ENCODE results near the gene AAGAB. TPM values are rescaled to one million over a fixed set of nuclear protein-coding genes. Genes with fewer than 3 reads are reported as not detected.

The AAGAB gene
- total and polyA plus RNA-seq, 4 donors = 16.4 to 24.5 (median 21.2) TPM

DNA sequence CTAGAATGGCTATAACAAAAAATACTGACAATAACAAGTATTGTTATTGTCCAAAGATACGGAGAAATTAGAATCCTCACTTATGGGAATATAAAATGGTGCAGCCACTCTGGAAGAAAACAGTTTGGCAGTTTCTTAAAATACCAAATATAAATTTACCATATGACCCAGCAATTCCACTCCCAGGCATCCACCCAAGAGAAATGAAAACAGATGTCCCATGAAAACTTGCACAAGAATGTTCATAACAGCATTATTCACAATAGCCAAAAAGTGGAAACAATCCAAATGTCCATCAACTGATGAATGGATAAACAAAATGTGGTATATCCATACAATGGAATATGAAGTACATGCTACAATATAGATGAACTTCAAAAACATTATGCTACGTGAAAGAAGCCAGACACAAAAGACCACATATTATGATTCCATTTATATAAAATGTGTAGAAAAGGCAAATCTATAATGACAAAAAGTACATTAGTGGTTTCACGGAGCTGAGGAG lies 9.4 kb downstream of the AAGAB start:
- intact Hi-C loops (cut with DNase I) = no loop called here
- Histone ChIP-seq H3K4me1 (ENCODE audit: control insufficient read depth in 1 of 2, insufficient read depth in 2 of 2, low read length in 2 of 2) (peaks cover 0 to 4% of the 10 kb centered on the region in 2 donors), H3K9me3 (ENCODE audit: control insufficient read depth, low read length) (no peaks in the 10 kb centered on the region), H3K36me3 (ENCODE audit: control insufficient read depth in 1 of 2, insufficient read depth in 2 of 2, low read length in 1 of 2) (no peaks in the 10 kb centered on the region), H3K27ac (ENCODE audit: low read depth in 1 of 2, low read length in 2 of 2) (no peak overlapping the region), H3K27me3 (ENCODE audit: control insufficient read depth in 1 of 2, insufficient read depth in 2 of 2, low read length in 1 of 2) (no peaks in the 10 kb centered on the region), H3K4me3 (ENCODE audit: low read length in 2 of 2) (no peak overlapping the region)
- 84 to 90% methylated on average over 3 of the region's 3 CpGs for WGBS, 2 donors
- no peak for DNase-seq
- no peak for ATAC-seq (ENCODE audit: low FRiP score)

- Histone ChIP-seq H3K36me3 (ENCODE audit: control insufficient read depth in 1 of 2, insufficient read depth in 2 of 2, low read length in 1 of 2) (no peaks in the 10 kb centered on the region), H3K27ac (ENCODE audit: low read depth in 1 of 2, low read length in 2 of 2) (no peak overlapping the region), H3K4me1 (ENCODE audit: control insufficient read depth in 1 of 2, insufficient read depth in 2 of 2, low read length in 2 of 2) (peaks cover 0 to 4% of the 10 kb centered on the region in 2 donors), H3K4me3 (ENCODE audit: low read length in 2 of 2) (no peak overlapping the region), H3K9me3 (ENCODE audit: control insufficient read depth, low read length) (no peaks in the 10 kb centered on the region), H3K27me3 (ENCODE audit: control insufficient read depth in 1 of 2, insufficient read depth in 2 of 2, low read length in 1 of 2) (no peaks in the 10 kb centered on the region)
- intact Hi-C loops (cut with DNase I) = no loop called here
- WGBS, 2 donors = 79 to 85% methylated on average over 3 of the region's 3 CpGs
- ATAC-seq (ENCODE audit: low FRiP score) (no peak), DNase-seq (no peak)
Observed at GRCh38 chr15:67242708-67243111, 11.8 kb downstream of the AAGAB start.

DNA sequence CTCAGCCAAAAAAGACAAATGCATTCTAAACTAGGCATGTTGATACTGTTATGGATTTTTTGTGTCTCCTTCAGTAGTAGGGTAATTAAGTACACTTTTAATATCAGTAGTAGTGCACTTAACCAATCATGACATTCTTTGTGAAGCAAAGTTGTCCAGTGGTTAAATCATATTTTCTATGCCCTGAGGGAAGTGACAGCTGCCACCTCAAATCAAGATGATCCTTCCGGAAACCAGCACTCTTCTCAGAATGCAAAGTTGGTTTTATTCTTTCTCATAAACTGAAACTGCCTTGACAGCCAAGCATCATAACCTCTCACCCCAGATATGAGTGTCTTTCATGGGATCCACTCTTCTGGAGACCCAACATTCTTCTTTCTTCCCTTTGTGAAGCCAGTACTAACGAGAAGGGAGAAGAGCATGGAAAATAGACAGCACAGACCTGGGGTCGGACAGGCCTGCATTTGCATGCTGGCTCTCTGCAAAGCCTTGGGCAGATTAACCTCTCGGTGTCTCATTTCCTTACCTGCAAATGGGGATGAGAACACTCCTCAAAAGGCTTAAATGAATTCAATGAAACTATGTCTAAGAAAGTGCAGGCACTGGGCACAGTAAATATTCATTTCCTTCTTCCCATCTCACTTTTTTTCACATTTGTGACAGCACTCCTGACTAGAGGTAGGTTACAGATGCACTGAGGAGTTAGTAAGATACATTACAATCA lies 13.2 kb downstream of the AAGAB start:
- H3K36me3 ChIP-seq (ENCODE audit: control insufficient read depth in 1 of 2, insufficient read depth in 2 of 2, low read length in 1 of 2) = no peaks in the 10 kb centered on the region
- H3K27me3 ChIP-seq (ENCODE audit: control insufficient read depth in 1 of 2, insufficient read depth in 2 of 2, low read length in 1 of 2) = no peaks in the 10 kb centered on the region
- DNase-seq = no peak
- intact Hi-C loops (cut with DNase I) = no loop called here
- H3K4me3 ChIP-seq (ENCODE audit: low read length in 2 of 2) = no peak overlapping the region
- no peaks in the 10 kb centered on the region for H3K9me3 ChIP-seq (ENCODE audit: control insufficient read depth, low read length)
- 93 to 96% methylated on average over 4 of the region's 4 CpGs for WGBS, 2 donors
- no peak for ATAC-seq (ENCODE audit: low FRiP score)
- H3K27ac ChIP-seq (ENCODE audit: low read depth in 1 of 2, low read length in 2 of 2) = no peak overlapping the region
- H3K4me1 ChIP-seq (ENCODE audit: control insufficient read depth in 1 of 2, insufficient read depth in 2 of 2, low read length in 2 of 2) = peaks cover 0 to 4% of the 10 kb centered on the region in 2 donors

DNA sequence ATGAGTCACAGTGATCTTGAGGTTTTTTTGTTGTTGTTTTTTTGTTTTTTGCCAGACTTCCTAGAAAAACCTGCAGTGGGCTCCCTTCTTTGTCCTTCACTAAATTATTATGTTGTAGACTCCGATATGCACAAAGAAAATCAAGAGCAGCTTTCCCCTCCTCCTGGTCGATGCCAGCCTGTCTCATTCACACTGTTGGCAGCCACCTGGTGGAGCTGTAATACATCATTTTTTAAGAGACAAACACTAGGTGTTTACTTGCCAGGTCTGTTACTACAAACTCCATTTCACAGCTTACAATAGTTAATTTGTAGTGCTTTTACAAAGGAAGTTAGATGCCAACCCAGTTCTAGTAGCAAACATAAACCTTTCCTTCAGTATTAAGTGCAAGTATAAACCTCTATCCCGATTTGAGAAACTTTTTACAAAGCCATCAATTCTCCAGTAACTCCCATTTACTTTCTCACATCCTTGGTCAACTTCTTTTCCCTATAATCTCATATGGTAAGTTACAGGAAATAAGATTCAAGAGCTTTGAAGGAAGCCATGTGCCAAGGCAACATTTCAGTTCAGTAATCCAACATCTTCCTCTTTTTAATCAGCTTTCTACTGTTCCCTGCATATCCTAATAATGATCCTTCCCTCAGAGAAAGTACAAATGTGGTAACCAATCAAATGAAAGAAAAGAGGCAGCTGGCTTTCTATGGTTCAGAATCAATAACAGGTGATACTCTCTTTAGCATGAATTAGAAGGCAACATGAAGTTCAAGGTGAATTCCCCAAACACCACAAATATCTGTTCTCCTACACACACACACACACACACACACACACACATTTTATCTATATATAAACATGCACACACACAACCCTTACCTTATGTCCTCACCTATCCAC lies 14.0 kb downstream of the AAGAB start:
- H3K4me3 ChIP-seq (ENCODE audit: low read length in 2 of 2) = no peak overlapping the region
- no peak overlapping the region for H3K27ac ChIP-seq (ENCODE audit: low read depth in 1 of 2, low read length in 2 of 2)
- WGBS, 2 donors = 54 to 57% methylated on average over 3 of the region's 3 CpGs
- H3K36me3 ChIP-seq (ENCODE audit: control insufficient read depth in 1 of 2, insufficient read depth in 2 of 2, low read length in 1 of 2) = peaks cover 0 to under 1% of the 10 kb centered on the region in 2 donors
- DNase-seq = no peak
- H3K4me1 ChIP-seq (ENCODE audit: control insufficient read depth in 1 of 2, insufficient read depth in 2 of 2, low read length in 2 of 2) = peaks cover 0 to 4% of the 10 kb centered on the region in 2 donors
- intact Hi-C loops (cut with DNase I) = no loop called here
- no peak for ATAC-seq (ENCODE audit: low FRiP score)
- no peaks in the 10 kb centered on the region for H3K27me3 ChIP-seq (ENCODE audit: control insufficient read depth in 1 of 2, insufficient read depth in 2 of 2, low read length in 1 of 2)
- H3K9me3 ChIP-seq (ENCODE audit: control insufficient read depth, low read length) = no peaks in the 10 kb centered on the region

DNA sequence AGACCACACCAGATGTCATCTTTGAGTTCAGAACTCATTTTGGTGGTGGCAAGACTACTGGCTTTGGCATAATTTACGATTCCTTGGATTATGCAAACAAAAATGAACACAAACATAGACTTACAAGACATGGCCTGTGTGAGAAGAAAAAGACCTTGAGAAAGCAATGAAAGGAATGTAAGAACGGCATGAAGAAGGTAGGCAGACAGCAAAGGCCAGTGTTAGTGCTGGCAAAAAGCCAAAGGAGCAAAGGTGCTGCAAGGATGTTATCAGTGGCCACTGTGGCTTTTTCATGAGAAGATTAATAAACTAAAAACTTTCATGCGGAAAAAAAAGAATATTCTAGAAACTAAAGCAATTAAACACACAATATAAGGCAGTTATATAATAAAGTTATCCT lies 21.9 kb downstream of the AAGAB start:
- WGBS, 2 donors = 79 to 81% methylated on average over 3 of the region's 3 CpGs
- no peaks in the 10 kb centered on the region for H3K27me3 ChIP-seq (ENCODE audit: control insufficient read depth in 1 of 2, insufficient read depth in 2 of 2, low read length in 1 of 2)
- DNase-seq = no peak
- H3K4me3 ChIP-seq (ENCODE audit: low read length in 2 of 2) = no peak overlapping the region
- H3K36me3 ChIP-seq (ENCODE audit: control insufficient read depth in 1 of 2, insufficient read depth in 2 of 2, low read length in 1 of 2) = peaks cover 2 to 11% of the 10 kb centered on the region in 2 donors
- no peaks in the 10 kb centered on the region for H3K9me3 ChIP-seq (ENCODE audit: control insufficient read depth, low read length)
- ATAC-seq (ENCODE audit: low FRiP score) = no peak
- H3K4me1 ChIP-seq (ENCODE audit: control insufficient read depth in 1 of 2, insufficient read depth in 2 of 2, low read length in 2 of 2) = no peaks in the 10 kb centered on the region
- H3K27ac ChIP-seq (ENCODE audit: low read depth in 1 of 2, low read length in 2 of 2) = no peak overlapping the region
- intact Hi-C loops (cut with DNase I) = no loop called here

DNA sequence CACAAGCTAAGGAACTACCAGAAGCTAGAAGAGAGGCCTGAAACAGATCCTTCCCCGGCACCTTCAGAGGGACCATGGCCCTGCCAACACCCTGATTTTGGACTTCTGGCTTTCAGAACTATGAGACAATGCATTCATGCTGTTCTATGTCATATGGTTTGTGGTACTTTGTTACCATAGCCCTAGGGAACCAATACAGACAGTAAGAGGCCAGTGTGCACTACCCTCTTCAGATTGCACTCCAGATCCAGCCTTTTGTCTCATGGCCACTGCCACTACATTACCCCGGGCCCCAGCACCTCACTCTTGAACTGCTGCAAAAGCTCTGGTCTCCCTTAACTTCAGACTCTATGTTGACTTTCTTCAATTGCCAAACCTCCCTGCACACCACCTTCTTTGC lies 24.0 kb downstream of the AAGAB start:
- Histone ChIP-seq H3K27me3 (ENCODE audit: control insufficient read depth in 1 of 2, insufficient read depth in 2 of 2, low read length in 1 of 2) (no peaks in the 10 kb centered on the region), H3K4me1 (ENCODE audit: control insufficient read depth in 1 of 2, insufficient read depth in 2 of 2, low read length in 2 of 2) (no peaks in the 10 kb centered on the region), H3K4me3 (ENCODE audit: low read length in 2 of 2) (no peak overlapping the region), H3K9me3 (ENCODE audit: control insufficient read depth, low read length) (no peaks in the 10 kb centered on the region), H3K36me3 (ENCODE audit: control insufficient read depth in 1 of 2, insufficient read depth in 2 of 2, low read length in 1 of 2) (peaks cover 2 to 11% of the 10 kb centered on the region in 2 donors), H3K27ac (ENCODE audit: low read depth in 1 of 2, low read length in 2 of 2) (no peak overlapping the region)
- DNase-seq (no peak), ATAC-seq (ENCODE audit: low FRiP score) (no peak)
- 96 to 98% methylated on average over 2 of the region's 2 CpGs for WGBS, 2 donors
- intact Hi-C loops (cut with DNase I) = no loop called here

DNA sequence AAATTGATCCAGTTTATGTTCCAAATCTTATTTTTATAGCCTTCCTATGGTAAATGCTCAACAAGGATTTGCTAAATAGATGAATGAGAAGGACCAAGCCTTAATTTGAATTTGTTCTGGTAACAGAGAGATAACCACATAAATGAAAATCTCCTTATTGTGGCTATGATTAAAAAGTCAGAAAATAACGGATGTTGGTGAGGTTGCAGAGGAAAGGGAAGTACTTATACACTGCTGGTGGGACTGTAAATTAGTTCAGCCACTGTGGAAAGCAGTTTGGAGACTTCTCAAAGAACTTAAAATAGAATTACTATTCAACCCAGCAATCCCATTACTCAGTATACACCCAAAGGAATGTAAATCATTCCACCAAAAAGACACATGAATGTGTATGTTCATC lies 26.2 kb downstream of the AAGAB start:
- DNase-seq (no peak), ATAC-seq (ENCODE audit: low FRiP score) (no peak)
- Histone ChIP-seq H3K4me1 (ENCODE audit: control insufficient read depth in 1 of 2, insufficient read depth in 2 of 2, low read length in 2 of 2) (no peaks in the 10 kb centered on the region), H3K4me3 (ENCODE audit: low read length in 2 of 2) (no peak overlapping the region), H3K27me3 (ENCODE audit: control insufficient read depth in 1 of 2, insufficient read depth in 2 of 2, low read length in 1 of 2) (no peaks in the 10 kb centered on the region), H3K9me3 (ENCODE audit: control insufficient read depth, low read length) (no peaks in the 10 kb centered on the region), H3K36me3 (ENCODE audit: control insufficient read depth in 1 of 2, insufficient read depth in 2 of 2, low read length in 1 of 2) (peaks cover 2 to 8% of the 10 kb centered on the region in 2 donors), H3K27ac (ENCODE audit: low read depth in 1 of 2, low read length in 2 of 2) (no peak overlapping the region)
- intact Hi-C loops (cut with DNase I) = no loop called here
- whole genome bisulfite sequencing, 2 donors = 74 to 83% methylated on average over 1 of the region's 1 CpG

- no peaks in the 10 kb centered on the region for H3K9me3 ChIP-seq (ENCODE audit: control insufficient read depth, low read length)
- H3K4me3 ChIP-seq (ENCODE audit: low read length in 2 of 2) = no peak overlapping the region
- H3K36me3 ChIP-seq (ENCODE audit: control insufficient read depth in 1 of 2, insufficient read depth in 2 of 2, low read length in 1 of 2) = peaks cover 2 to 8% of the 10 kb centered on the region in 2 donors
- ATAC-seq (ENCODE audit: low FRiP score) (no peak), DNase-seq (no peak)
- WGBS, 2 donors = 94 to 99% methylated on average over 1 of the region's 1 CpG
- no peaks in the 10 kb centered on the region for H3K4me1 ChIP-seq (ENCODE audit: control insufficient read depth in 1 of 2, insufficient read depth in 2 of 2, low read length in 2 of 2)
- no peak overlapping the region for H3K27ac ChIP-seq (ENCODE audit: low read depth in 1 of 2, low read length in 2 of 2)
- intact Hi-C loops (cut with DNase I) = no loop called here
- H3K27me3 ChIP-seq (ENCODE audit: control insufficient read depth in 1 of 2, insufficient read depth in 2 of 2, low read length in 1 of 2) = no peaks in the 10 kb centered on the region
Observed at GRCh38 chr15:67227846-67228245, 26.6 kb downstream of the AAGAB start.

All from aorta (tissue), 5 donors.